ENCODE data around the gene ATP2C2. TPM values are rescaled to one million over a fixed set of nuclear protein-coding genes. Genes with fewer than 3 reads are reported as not detected.

Gene ATP2C2
- total RNA-seq, 1 experiment from 2014 or later = not detected

- TF ChIP-seq EZH2 (IDR thresholded peaks at IDR 0.05; ENCODE audit: borderline replicate concordance, low read depth, low read length, poor library complexity, severe bottlenecking) = no peak
- no TSS peak for BruUV-seq (replicated peaks)
- no peak overlapping the region for H3K27ac ChIP-seq (ENCODE audit: low read depth, low read length, poor library complexity, severe bottlenecking)
- no peaks in the 10 kb centered on the region for H3K9me3 ChIP-seq (ENCODE audit: low read depth, low read length, poor library complexity, severe bottlenecking)
- H3K27me3 ChIP-seq (replicated peaks; ENCODE audit: insufficient read depth, low read depth, low read length, poor library complexity) = peaks cover 56% of the 10 kb centered on the region
- DNase-seq (ENCODE audit: low spot score) = no peak
- ChIA-PET CTCF (no interaction called here), POLR2A (ENCODE audit: low non-redundant PET) (no interaction called here)
- intact Hi-C loops (cut with micrococcal nuclease; ENCODE audit: unreplicated experiment) = no loop called here
- no peaks in the 10 kb centered on the region for H3K36me3 ChIP-seq (ENCODE audit: insufficient read depth, low read length, poor library complexity, severe bottlenecking)
- no peak overlapping the region for H3K4me3 ChIP-seq (ENCODE audit: low read depth, low read length, poor library complexity, severe bottlenecking)
- H3K4me1 ChIP-seq (ENCODE audit: insufficient read depth, low read length, poor library complexity, severe bottlenecking) = no peaks in the 10 kb centered on the region
Observed at GRCh38 chr16:84407588-84408313, 39.4 kb downstream of the ATP2C2 start.

DNA sequence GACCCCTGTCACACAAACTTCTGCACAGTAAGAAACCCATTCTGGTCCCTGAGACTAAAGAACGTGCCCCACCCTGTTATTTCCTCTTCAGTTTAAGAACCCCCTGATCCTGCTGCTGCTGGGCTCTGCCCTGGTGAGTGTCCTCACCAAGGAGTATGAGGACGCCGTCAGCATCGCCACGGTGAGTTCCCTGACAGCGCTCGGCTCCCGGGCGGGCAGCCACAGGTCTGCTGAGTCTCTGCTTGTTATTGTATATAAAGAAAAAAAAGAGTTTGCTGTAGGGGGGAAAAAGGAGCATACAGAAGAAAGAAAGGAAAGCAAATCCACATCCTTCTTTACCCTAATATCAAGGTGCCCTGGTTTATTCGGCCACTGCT is 40.0 kb downstream of the ATP2C2 start:
- DNase-seq (ENCODE audit: low spot score) = no peak
- no peaks in the 10 kb centered on the region for H3K36me3 ChIP-seq (ENCODE audit: insufficient read depth, low read length, poor library complexity, severe bottlenecking)
- no peak overlapping the region for H3K27ac ChIP-seq (ENCODE audit: low read depth, low read length, poor library complexity, severe bottlenecking)
- no TSS peak for BruUV-seq (replicated peaks)
- POLR2A ChIA-PET (ENCODE audit: low non-redundant PET) = no interaction called here
- CTCF ChIA-PET = no interaction called here
- no peak for TF ChIP-seq EZH2 (IDR thresholded peaks at IDR 0.05; ENCODE audit: borderline replicate concordance, low read depth, low read length, poor library complexity, severe bottlenecking)
- TF ChIP-seq, protein P1, sequence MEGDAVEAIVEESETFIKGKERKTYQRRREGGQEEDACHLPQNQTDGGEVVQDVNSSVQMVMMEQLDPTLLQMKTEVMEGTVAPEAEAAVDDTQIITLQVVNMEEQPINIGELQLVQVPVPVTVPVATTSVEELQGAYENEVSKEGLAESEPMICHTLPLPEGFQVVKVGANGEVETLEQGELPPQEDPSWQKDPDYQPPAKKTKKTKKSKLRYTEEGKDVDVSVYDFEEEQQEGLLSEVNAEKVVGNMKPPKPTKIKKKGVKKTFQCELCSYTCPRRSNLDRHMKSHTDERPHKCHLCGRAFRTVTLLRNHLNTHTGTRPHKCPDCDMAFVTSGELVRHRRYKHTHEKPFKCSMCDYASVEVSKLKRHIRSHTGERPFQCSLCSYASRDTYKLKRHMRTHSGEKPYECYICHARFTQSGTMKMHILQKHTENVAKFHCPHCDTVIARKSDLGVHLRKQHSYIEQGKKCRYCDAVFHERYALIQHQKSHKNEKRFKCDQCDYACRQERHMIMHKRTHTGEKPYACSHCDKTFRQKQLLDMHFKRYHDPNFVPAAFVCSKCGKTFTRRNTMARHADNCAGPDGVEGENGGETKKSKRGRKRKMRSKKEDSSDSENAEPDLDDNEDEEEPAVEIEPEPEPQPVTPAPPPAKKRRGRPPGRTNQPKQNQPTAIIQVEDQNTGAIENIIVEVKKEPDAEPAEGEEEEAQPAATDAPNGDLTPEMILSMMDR (conservative IDR thresholded peaks at IDR 0.05; ENCODE audit: low read depth, low read length) = no peak
- H3K4me1 ChIP-seq (ENCODE audit: insufficient read depth, low read length, poor library complexity, severe bottlenecking) = no peaks in the 10 kb centered on the region
- intact Hi-C loops (cut with micrococcal nuclease; ENCODE audit: unreplicated experiment) = no loop called here
- no peak overlapping the region for H3K4me3 ChIP-seq (ENCODE audit: low read depth, low read length, poor library complexity, severe bottlenecking)
- peaks cover 54% of the 10 kb centered on the region for H3K27me3 ChIP-seq (replicated peaks; ENCODE audit: insufficient read depth, low read depth, low read length, poor library complexity)
- H3K9me3 ChIP-seq (ENCODE audit: low read depth, low read length, poor library complexity, severe bottlenecking) = no peaks in the 10 kb centered on the region

DNA sequence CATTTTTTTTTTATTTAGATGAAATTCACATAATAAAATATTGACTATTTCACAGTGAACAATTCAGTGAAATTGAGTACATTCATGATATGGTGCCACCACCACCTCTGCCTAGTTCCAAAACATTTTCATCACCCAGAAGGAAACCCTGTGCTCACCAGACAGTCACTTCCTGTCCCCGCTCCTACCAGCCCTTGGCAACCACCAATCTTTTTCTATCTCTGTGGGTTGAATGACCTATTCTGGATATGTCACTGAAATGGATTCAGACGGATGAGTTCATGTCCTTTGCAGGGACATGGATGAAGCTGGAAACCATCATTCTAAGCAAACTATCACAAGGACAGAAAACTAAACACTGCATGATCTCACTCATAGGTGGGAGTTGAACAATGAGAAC is 40.5 kb downstream of the ATP2C2 start:
- no peak for DNase-seq (ENCODE audit: low spot score)
- no peak for TF ChIP-seq EZH2 (IDR thresholded peaks at IDR 0.05; ENCODE audit: borderline replicate concordance, low read depth, low read length, poor library complexity, severe bottlenecking)
- TF ChIP-seq, protein P1 (conservative IDR thresholded peaks at IDR 0.05; ENCODE audit: low read depth, low read length) = no peak
- Histone ChIP-seq H3K4me1 (ENCODE audit: insufficient read depth, low read length, poor library complexity, severe bottlenecking) (no peaks in the 10 kb centered on the region), H3K27ac (ENCODE audit: low read depth, low read length, poor library complexity, severe bottlenecking) (no peak overlapping the region), H3K9me3 (ENCODE audit: low read depth, low read length, poor library complexity, severe bottlenecking) (no peaks in the 10 kb centered on the region), H3K27me3 (replicated peaks; ENCODE audit: insufficient read depth, low read depth, low read length, poor library complexity) (peaks cover 53% of the 10 kb centered on the region), H3K36me3 (ENCODE audit: insufficient read depth, low read length, poor library complexity, severe bottlenecking) (no peaks in the 10 kb centered on the region), H3K4me3 (ENCODE audit: low read depth, low read length, poor library complexity, severe bottlenecking) (no peak overlapping the region)
- intact Hi-C loops (cut with micrococcal nuclease; ENCODE audit: unreplicated experiment) = no loop called here
- BruUV-seq (replicated peaks) = no TSS peak
- POLR2A ChIA-PET (ENCODE audit: low non-redundant PET) = no interaction called here
- CTCF ChIA-PET = no interaction called here
